PC-9 (cell line): ENCODE data around the gene FANCM. TPM values are rescaled to one million over a fixed set of nuclear protein-coding genes. Genes with fewer than 3 reads are reported as not detected.

Source experiments
- BruUV-seq: library from RNA; stranded (reverse); fragments of 400-500 nt; replicated peaks from 2 replicates; lab custom pipeline; 2021; lab: Mats Ljungman, UMichigan
- CTCF ChIA-PET: fragments of 300-600 bp; sonication (Branson Sonifier 250); formaldehyde crosslinking; loops from one replicate; lab custom pipeline; 2022; ENCODE audit warnings: antibody characterized with exemption; lab: Charles Lee
- POLR2A ChIA-PET: fragments of 300-600 bp; sonication (Branson Sonifier 250); formaldehyde crosslinking; loops from one replicate; lab custom pipeline; 2022; ENCODE audit warnings: antibody characterized with exemption; ENCODE audit not compliant: unreplicated experiment; lab: Charles Lee
- DNase-seq, 2 experiments: peaks; one replicate each; pipeline versions ENCODE4 v3.0.0 to v3.0.0-alpha.2; 2015 to 2022; ENCODE audit warnings: mixed read lengths in 1 of 2
- H2AFZ ChIP-seq: fragments of 200-600 bp; sonication (generic); 2 replicates; pipeline ENCODE4 v1.8.1; 2017; ENCODE audit warnings: antibody characterized with exemption
- H3F3A ChIP-seq: fragments of 200-600 bp; sonication (generic); 2 replicates; pipeline ENCODE4 v1.8.1; 2017; ENCODE audit warnings: antibody characterized with exemption, mild to moderate bottlenecking, low read depth; ENCODE audit not compliant: insufficient read depth
- H3K27ac ChIP-seq: fragments of 200-600 bp; sonication (generic); 2 replicates; pipeline ENCODE4 v1.6.1; 2016; ENCODE audit warnings: mixed run types
- H3K27me3 ChIP-seq: fragments of 200-600 bp; sonication (generic); 2 replicates; pipeline ENCODE4 v1.6.1; 2016; ENCODE audit warnings: low read depth, mixed run types; ENCODE audit not compliant: insufficient read depth
- H3K36me3 ChIP-seq: fragments of 200-600 bp; sonication (generic); 2 replicates; pipeline ENCODE4 v1.6.1; 2016; ENCODE audit warnings: low read depth, mixed run types
- H3K4me1 ChIP-seq: fragments of 200-600 bp; sonication (generic); replicated peaks from 2 replicates; pipeline ENCODE4 v1.6.1; 2016; ENCODE audit warnings: mixed run types; ENCODE audit not compliant: insufficient read depth
- H3K4me2 ChIP-seq: fragments of 200-600 bp; sonication (generic); 2 replicates; pipeline ENCODE4 v1.6.1; 2017; ENCODE audit warnings: mixed run types
- H3K4me3 ChIP-seq: fragments of 200-600 bp; sonication (generic); 2 replicates; pipeline ENCODE4 v1.6.1; 2016; ENCODE audit warnings: mixed run types
- H3K79me2 ChIP-seq: fragments of 200-600 bp; sonication (generic); 2 replicates; pipeline ENCODE4 v1.6.1; 2017; ENCODE audit warnings: low read depth, mixed run types
- H3K9me2 ChIP-seq: fragments of 200-600 bp; sonication (generic); 2 replicates; pipeline ENCODE4 v1.8.1; 2017; ENCODE audit warnings: mild to moderate bottlenecking; ENCODE audit not compliant: insufficient read depth
- H3K9me3 ChIP-seq: fragments of 200-600 bp; sonication (generic); 2 replicates; pipeline ENCODE4 v1.8.1; 2016; ENCODE audit warnings: low read depth; ENCODE audit not compliant: insufficient read depth
- H4K20me1 ChIP-seq: fragments of 200-600 bp; sonication (generic); 2 replicates; pipeline ENCODE4 v1.8.1; 2017; ENCODE audit not compliant: insufficient read depth
- CTCF ChIP-seq: fragments of 200-600 bp; sonication (generic); conservative IDR thresholded peaks from 2 replicates; pipeline ENCODE4 v1.6.1; 2017; ENCODE audit warnings: mixed run types, antibody characterized with exemption, mild to moderate bottlenecking, moderate library complexity
- EZH2 ChIP-seq: fragments of 200-600 bp; sonication (generic); IDR thresholded peaks from 2 replicates; pipeline ENCODE4 v1.8.0; 2017; ENCODE audit warnings: antibody characterized with exemption, low read depth
- intact Hi-C: fragments of 100-400 bp; cut with micrococcal nuclease; formaldehyde crosslinking; loops from one replicate; pipeline ENCODE4 v1.10.0; 2022; ENCODE audit not compliant: unreplicated experiment
- total RNA-seq: library from RNA; stranded (reverse); gene quantifications from 2 replicates; pipeline ENCODE4 v1.2.3, GENCODE V29; 2021

FANCM gene
- total RNA-seq, 1 experiment from 2014 or later = 9.9 TPM

GRCh38 chr14:45150386-45150890 lies 14.7 kb downstream of the FANCM start:
- BruUV-seq = no TSS peak
- H3K4me3 ChIP-seq = no peak overlapping the region
- ChIA-PET CTCF (no interaction called here), POLR2A (no interaction called here)
- no peak for TF ChIP-seq CTCF
- no peak overlapping the region for H3K27ac ChIP-seq
- H3K36me3 ChIP-seq = no peaks in the 10 kb centered on the region
- no peak for DNase-seq
- no peaks in the 10 kb centered on the region for H3K4me1 ChIP-seq
- H3K27me3 ChIP-seq = no peaks in the 10 kb centered on the region
- H3K79me2 ChIP-seq = peaks cover 13% of the 10 kb centered on the region
- H4K20me1 ChIP-seq = no peaks in the 10 kb centered on the region
- no peaks in the 10 kb centered on the region for H3K9me2 ChIP-seq
- no peak overlapping the region for H3K4me2 ChIP-seq
- no peaks in the 10 kb centered on the region for H3K9me3 ChIP-seq
- intact Hi-C loops = no loop called here
- H2AFZ ChIP-seq = no peak overlapping the region
- H3F3A ChIP-seq = no peaks in the 10 kb centered on the region

- no TSS peak for BruUV-seq
- intact Hi-C loops = no loop called here
These were observed 20.3 kb downstream of the FANCM start for GRCh38 chr14:45156067-45156466.

DNA sequence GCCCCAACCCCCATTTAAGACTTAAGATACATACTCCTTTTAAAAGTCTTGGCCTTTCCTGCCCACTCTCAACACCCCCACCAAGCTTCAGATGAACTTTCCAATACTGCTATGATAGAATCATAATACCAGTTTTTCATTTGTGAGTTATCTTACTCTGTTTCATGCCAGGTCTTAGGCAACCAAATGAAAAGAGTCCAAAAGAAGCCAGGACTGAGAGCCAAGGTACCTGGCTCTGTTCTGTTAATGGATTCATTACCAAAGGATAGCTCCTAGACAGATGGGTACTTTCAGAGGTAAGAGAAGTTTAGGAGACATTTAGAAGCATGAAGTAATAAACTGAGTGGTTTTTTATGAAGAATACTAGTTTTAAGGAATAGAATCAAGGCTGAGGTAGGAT lies 34.2 kb downstream of the FANCM start:
- POLR2A ChIA-PET = no interaction called here
- Histone ChIP-seq H2AFZ (no peak overlapping the region), H3K4me3 (no peak overlapping the region), H3K4me1 (no peaks in the 10 kb centered on the region), H3F3A (no peaks in the 10 kb centered on the region), H3K79me2 (no peaks in the 10 kb centered on the region), H3K27ac (no peak overlapping the region), H3K4me2 (no peak overlapping the region), H4K20me1 (no peaks in the 10 kb centered on the region), H3K9me2 (no peaks in the 10 kb centered on the region), H3K36me3 (no peaks in the 10 kb centered on the region), H3K27me3 (no peaks in the 10 kb centered on the region), H3K9me3 (no peaks in the 10 kb centered on the region)
- no peak for DNase-seq
- BruUV-seq = no TSS peak
- intact Hi-C loops = no loop called here
- CTCF ChIA-PET = interaction anchor here (0.6 kb wide), 2 partner anchors 34 to 894 kb away, joined by 3 to 4 read pairs; no protein-coding TSS in a partner anchor
- TF ChIP-seq CTCF (no peak), EZH2 (no peak)

More at GRCh38 chr14:45156067-45156466, 20.3 kb downstream of the FANCM start:
- DNase-seq = no peak
- Histone ChIP-seq H3K27me3 (no peaks in the 10 kb centered on the region), H3K27ac (no peak overlapping the region), H3K4me3 (no peak overlapping the region), H3K9me2 (no peaks in the 10 kb centered on the region), H3K4me1 (no peaks in the 10 kb centered on the region), H3F3A (0 out of 2 replicates have a peak, but pooled peaks cover 3% of the 10 kb centered on the region), H3K36me3 (no peaks in the 10 kb centered on the region), H3K9me3 (no peaks in the 10 kb centered on the region), H2AFZ (no peak overlapping the region), H3K79me2 (no peaks in the 10 kb centered on the region), H4K20me1 (no peaks in the 10 kb centered on the region), H3K4me2 (no peak overlapping the region)
- CTCF ChIA-PET = no interaction called here
- TF ChIP-seq EZH2 (no peak), CTCF (no peak)
- POLR2A ChIA-PET = no interaction called here
